ENCODE data around the gene SWAP70. TPM values are rescaled to one million over a fixed set of nuclear protein-coding genes. Genes with fewer than 3 reads are reported as not detected.

The SWAP70 gene
- total and polyA plus RNA-seq, 2 of the 8 experiments (the other 6 are each of a cell fraction or from before 2014, with no cell fraction given): 14.8 to 37.5 TPM

DNA sequence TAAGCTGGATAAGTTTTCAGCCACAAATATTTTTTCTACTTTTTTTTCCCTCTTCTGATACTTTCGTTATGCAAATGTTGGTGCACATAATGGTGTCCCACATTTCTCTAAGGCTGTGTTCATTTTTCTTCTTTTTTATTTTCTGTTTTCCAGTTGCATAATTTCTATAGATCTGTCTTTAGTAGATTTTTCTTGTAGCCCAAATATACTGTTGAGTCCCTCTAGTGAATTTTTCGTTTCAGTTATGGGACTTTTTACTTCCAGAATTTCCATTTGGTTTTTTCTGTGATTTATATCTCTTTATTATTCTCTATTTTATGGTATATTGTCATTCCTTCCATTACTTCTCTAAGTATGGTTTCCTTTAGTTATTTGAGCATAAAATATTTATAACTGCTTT is 72.0 kb downstream of the SWAP70 start:
- Histone ChIP-seq H3K56ac (replicated peaks; ENCODE audit: insufficient read length, low read depth, low read length) (no peak overlapping the region), H4K20me1 (replicated peaks in 1 of 2; ENCODE audit: control insufficient read depth in 1 of 2, insufficient read depth in 2 of 2, low read length in 2 of 2) (no peaks in the 10 kb centered on the region), H3K14ac (ENCODE audit: insufficient read length) (no peak overlapping the region), H3K18ac (ENCODE audit: extremely low read depth, low read length) (no peak overlapping the region), H3K4me3 (ENCODE audit: extremely low read depth in 1 of 4, insufficient read depth in 2 of 4, low read depth in 3 of 4, low read length in 4 of 4) (no peak overlapping the region), H2BK120ac (replicated peaks; ENCODE audit: low read depth, low read length) (no peak overlapping the region), H3K9ac (replicated peaks in 1 of 4; ENCODE audit: extremely low read depth in 1 of 4, low read depth in 3 of 4, low read length in 3 of 4) (no peak overlapping the region), H3K27me3 (replicated peaks in 1 of 4; ENCODE audit: control insufficient read depth in 3 of 4, extremely low read depth in 1 of 4, insufficient read depth in 3 of 4, low read length in 3 of 4) (no peaks in the 10 kb centered on the region), H4K8ac (ENCODE audit: extremely low read depth, insufficient read depth, low read length) (no peak overlapping the region), H3K79me1 (ENCODE audit: low read depth, low read length) (0 out of 2 replicates have a peak, but pooled peaks cover 2% of the 10 kb centered on the region), H3K4me2 (ENCODE audit: insufficient read depth in 1 of 2, low read depth in 2 of 2, low read length in 2 of 2) (no peak overlapping the region), H3K79me2 (ENCODE audit: control insufficient read depth in 1 of 2, insufficient read depth in 2 of 2, low read length in 2 of 2) (no peaks in the 10 kb centered on the region), H4K91ac (replicated peaks; ENCODE audit: insufficient read length, low read length) (no peak overlapping the region), H3K4ac (replicated peaks; ENCODE audit: insufficient read length, low read depth, low read length) (no peak overlapping the region), H4K5ac (ENCODE audit: insufficient read length, low read depth, low read length) (no peak overlapping the region), H2BK15ac (ENCODE audit: low read length) (no peak overlapping the region), H2BK5ac (ENCODE audit: low read depth, low read length) (no peak overlapping the region), H3K23me2 (ENCODE audit: low read depth, low read length) (no peaks in the 10 kb centered on the region), H3K36me3 (ENCODE audit: control insufficient read depth in 2 of 4, insufficient read depth in 4 of 4, low read length in 3 of 4) (peaks cover 14 to 54% (median 29%) of the 10 kb centered on the region in 4 experiments), H3K27ac (ENCODE audit: low read depth, low read length) (no peak overlapping the region), H2BK12ac (ENCODE audit: low read depth, low read length) (no peak overlapping the region), H2AFZ (ENCODE audit: low read length) (no peak overlapping the region), H3K9me3 (ENCODE audit: insufficient read depth in 2 of 2, low read depth in 1 of 2, low read length in 1 of 2) (no peaks in the 10 kb centered on the region), H2AK5ac (ENCODE audit: low read depth, low read length) (no peak overlapping the region), H3K4me1 (replicated peaks in 1 of 4; ENCODE audit: control insufficient read depth in 3 of 4, insufficient read depth in 4 of 4, low read length in 3 of 4) (no peaks in the 10 kb centered on the region), H2BK20ac (ENCODE audit: low read length) (no peak overlapping the region), H3K23ac (ENCODE audit: insufficient read length) (no peak overlapping the region)
- FAIRE-seq (no peak), DNase-seq (ENCODE audit: low read depth in 1 of 2, low spot score in 2 of 2) (no peak)
- WGBS, 2 experiments (ENCODE audit: extremely low coverage in 1 of 2, insufficient coverage in 1 of 2, insufficient read length in 1 of 2, insufficient replicate concordance in 2 of 2, low coverage in 1 of 2, low lambda C conversion rate in 2 of 2, missing lambda C conversion rate in 1 of 2): 94% methylated on average over 2 of the region's 2 CpGs; no CpG with 5 or more reads in 1 of the 2 experiments
- TF ChIP-seq GTF2F1 (IDR thresholded peaks at IDR 0.05; ENCODE audit: borderline replicate concordance, low read depth, low read length) (no peak), JUN (IDR thresholded peaks at IDR 0.05; ENCODE audit: low read depth, low read length) (no peak), HDAC6 (IDR thresholded peaks at IDR 0.05; ENCODE audit: low read depth, low read length) (no peak), EGR1 (IDR thresholded peaks at IDR 0.05; ENCODE audit: borderline replicate concordance, low read depth, low read length) (no peak), KDM5A (IDR thresholded peaks at IDR 0.05; ENCODE audit: low read length) (no peak), BRCA1 (IDR thresholded peaks at IDR 0.05; ENCODE audit: low read depth, low read length) (no peak), ASH2L (IDR thresholded peaks at IDR 0.05; ENCODE audit: low read length) (no peak), POLR2AphosphoS5 (IDR thresholded peaks at IDR 0.05; ENCODE audit: low read depth, low read length) (no peak), CHD1 (IDR thresholded peaks at IDR 0.05; ENCODE audit: low read depth, low read length) (no peak), GABPA (IDR thresholded peaks at IDR 0.05; ENCODE audit: borderline replicate concordance, insufficient read depth, low read length) (no peak), MAFK (IDR thresholded peaks at IDR 0.05; ENCODE audit: low read depth, low read length) (no peak), CREB1 (IDR thresholded peaks at IDR 0.05) (no peak), HDAC2 (IDR thresholded peaks at IDR 0.05; ENCODE audit: borderline replicate concordance in 1 of 2, low read depth in 2 of 2, low read length in 2 of 2) (no peak)
- CTCF ChIA-PET (ENCODE audit: partially characterized antibody): interaction anchor here (1.5 to 2.7 kb wide), 2 partner anchors 12 to 123 kb away, joined by 4 to 23 read pairs; no protein-coding TSS in a partner anchor
- POLR2A ChIA-PET (ENCODE audit: partially characterized antibody): no interaction called here
